ENCODE measurements around the gene FADS3.
A peak's percentile ranks its signal among the peaks of the same experiment; 100 is the strongest.

Gene FADS3

DNA sequence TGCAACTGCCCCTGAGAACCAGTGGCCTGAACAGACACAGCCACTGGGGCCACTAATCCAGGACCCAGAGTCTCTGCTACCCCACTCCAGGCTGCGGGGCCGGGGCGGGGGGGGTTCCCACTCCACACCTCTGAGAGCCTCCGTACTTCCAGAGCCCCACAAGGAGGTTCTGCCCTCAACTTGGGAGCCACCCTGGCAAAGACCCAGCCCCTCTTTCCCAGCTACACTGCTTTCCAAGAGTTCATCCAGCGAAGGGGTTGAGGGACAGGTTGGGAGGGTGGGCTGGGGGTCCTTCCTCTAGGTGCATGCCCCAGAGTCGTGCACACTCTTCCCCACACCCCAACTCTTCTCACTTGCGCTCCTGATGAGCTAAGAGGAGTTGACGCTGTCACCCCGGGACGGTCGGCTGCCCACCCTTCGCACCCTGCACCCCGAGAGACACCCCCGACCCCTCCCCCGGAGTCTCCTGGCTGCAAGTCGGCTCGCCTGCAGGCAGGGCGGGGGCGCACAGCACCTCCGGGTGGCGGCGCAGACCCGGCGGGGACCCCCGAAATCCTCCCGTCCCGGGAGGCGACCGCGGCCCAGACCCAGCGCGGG, 25.5 kb upstream of the FADS3 start:
- Histone ChIP-seq H3K4me1 (no peaks in the 10 kb centered on the region), H3K4me3 (ENCODE audit: low read depth, low read length) (peak overlapping the region; percentile 43), H3K9me3 (no peaks in the 10 kb centered on the region), H3K27me3 (no peaks in the 10 kb centered on the region), H3K36me3 (no peaks in the 10 kb centered on the region)
- TF ChIP-seq, protein P1, sequence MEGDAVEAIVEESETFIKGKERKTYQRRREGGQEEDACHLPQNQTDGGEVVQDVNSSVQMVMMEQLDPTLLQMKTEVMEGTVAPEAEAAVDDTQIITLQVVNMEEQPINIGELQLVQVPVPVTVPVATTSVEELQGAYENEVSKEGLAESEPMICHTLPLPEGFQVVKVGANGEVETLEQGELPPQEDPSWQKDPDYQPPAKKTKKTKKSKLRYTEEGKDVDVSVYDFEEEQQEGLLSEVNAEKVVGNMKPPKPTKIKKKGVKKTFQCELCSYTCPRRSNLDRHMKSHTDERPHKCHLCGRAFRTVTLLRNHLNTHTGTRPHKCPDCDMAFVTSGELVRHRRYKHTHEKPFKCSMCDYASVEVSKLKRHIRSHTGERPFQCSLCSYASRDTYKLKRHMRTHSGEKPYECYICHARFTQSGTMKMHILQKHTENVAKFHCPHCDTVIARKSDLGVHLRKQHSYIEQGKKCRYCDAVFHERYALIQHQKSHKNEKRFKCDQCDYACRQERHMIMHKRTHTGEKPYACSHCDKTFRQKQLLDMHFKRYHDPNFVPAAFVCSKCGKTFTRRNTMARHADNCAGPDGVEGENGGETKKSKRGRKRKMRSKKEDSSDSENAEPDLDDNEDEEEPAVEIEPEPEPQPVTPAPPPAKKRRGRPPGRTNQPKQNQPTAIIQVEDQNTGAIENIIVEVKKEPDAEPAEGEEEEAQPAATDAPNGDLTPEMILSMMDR (IDR thresholded peaks at IDR 0.05; ENCODE audit: low read depth, low read length), result no peak
- DNase-seq, result no peak

DNA sequence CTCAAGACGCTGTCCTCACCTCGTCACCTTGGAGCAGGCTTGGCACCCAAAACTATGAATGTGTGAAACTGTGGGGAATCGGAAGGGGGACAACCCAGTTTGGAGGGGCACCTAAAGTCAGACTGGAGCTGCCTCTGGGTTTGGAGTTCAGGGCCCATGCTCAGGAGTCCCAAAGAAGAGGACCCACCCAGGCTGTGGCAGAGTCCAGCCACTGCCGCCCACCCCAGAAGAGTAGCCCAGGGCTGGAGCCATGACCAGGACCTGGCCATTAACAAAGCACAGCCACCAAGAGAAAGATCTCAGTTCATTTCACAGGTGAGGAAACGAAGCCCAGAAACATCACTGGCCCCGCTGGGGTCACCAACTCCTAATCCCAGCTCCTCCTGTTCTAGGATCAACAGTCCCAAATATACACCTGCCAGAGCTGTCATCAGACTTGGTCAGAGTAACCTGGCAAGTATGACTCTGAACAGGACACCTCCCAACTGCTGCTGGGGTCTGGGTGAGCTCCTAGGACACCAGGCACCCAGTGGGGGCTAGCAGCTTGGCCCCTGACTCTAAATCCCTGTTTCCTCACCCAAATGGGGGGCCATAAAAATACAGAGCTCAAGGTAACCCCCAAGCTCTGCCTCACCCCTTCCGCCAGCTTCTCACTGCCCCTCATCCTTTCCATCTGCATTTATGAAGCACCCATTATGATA, 23.3 kb upstream of the FADS3 start:
- no peaks in the 10 kb centered on the region for H3K27me3 ChIP-seq
- H3K4me3 ChIP-seq (ENCODE audit: low read depth, low read length), result no peak overlapping the region
- H3K36me3 ChIP-seq, result no peaks in the 10 kb centered on the region
- H3K9me3 ChIP-seq, result no peaks in the 10 kb centered on the region
- TF ChIP-seq, protein P1 (IDR thresholded peaks at IDR 0.05; ENCODE audit: low read depth, low read length), result no peak
- H3K4me1 ChIP-seq, result no peaks in the 10 kb centered on the region
- DNase-seq, result no peak

DNA sequence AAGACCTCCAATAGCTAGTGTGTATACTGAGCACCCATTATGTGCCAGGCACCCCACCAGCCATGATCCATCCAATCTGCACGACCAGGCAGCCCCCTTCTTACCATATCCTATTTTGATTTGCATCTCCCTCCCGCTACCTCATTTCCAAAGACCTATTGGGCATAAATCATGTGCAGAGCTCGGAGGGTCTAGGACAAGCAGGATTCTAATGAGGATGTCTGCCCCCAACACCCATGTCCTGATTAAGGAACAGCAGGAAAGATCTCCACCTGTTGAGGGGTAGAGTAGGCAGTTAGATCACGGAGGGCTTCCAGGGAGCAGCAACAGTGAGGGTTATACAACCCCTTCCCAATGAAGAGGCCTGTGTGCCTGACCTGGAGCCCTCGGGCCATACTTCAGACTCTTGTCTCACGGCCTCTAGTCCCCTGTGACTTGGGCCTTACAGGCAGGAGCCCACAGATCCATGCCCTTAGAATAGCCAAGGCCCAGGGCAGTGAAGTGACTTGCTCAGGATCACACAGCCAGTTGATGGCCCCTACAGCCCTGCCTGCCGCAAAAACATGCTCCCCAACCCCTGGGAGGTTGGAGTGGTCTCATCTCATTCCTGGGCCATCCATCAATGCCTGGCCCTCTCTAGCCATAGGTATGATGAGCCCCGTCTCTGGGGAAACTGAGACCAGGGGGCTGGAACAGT, 22.5 kb upstream of the FADS3 start:
- H3K27me3 ChIP-seq, result no peaks in the 10 kb centered on the region
- no peaks in the 10 kb centered on the region for H3K9me3 ChIP-seq
- DNase-seq, result no peak
- no peaks in the 10 kb centered on the region for H3K4me1 ChIP-seq
- H3K4me3 ChIP-seq (ENCODE audit: low read depth, low read length), result no peak overlapping the region
- no peaks in the 10 kb centered on the region for H3K36me3 ChIP-seq
- TF ChIP-seq, protein P1 (IDR thresholded peaks at IDR 0.05; ENCODE audit: low read depth, low read length), result no peak

DNA sequence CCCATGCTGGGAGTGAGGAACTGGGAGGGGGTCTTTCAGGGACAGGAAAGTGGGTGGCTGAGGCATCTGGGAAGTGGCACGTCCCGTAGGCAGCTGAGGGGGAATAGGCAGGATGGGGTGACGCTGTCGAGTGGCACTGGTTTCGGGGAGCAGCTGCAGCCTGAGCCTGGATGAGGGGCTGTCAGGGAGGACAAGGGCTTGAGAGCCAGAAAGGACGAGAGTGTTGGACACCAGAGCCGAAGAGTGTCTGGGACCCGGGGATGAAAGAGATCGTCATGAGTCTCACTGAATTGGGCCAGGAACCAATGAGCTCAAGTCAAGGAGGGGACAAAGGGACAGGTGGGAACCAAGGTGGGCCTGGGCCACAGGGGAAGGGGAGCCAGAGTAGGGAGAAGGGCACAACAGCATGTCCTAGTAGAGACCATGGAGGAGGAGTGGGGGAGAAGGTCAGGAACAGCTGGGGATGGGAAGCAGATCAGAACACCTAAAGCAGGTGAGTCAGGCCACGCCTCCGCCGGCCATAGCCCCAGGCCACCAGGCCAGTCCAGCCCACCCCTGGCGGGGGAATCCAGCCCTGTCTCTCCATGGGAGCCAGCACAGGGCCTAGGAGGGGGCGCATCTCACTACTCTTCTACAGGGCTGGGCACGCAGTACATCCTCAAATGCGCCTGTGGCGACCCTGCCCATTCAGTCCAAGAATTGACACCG, 21.8 kb upstream of the FADS3 start:
- H3K9me3 ChIP-seq, result no peaks in the 10 kb centered on the region

DNA sequence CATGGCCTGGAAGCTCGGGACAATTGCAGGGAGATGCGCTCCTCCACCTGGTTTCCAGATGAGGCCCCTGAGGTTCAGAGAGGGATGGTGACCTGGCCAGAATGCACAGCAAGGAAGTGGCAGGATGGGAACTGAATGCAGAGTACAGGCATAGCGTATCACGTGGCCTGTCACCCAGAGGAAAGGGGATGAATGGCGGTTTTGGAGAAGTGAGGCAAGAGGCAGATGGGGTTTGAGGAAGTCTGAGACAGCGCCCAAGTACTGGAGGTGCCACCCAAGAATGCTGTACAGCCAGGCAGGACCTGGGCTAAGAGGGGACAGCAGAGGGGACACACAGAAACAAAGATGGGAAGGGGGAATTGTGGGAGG, 21.2 kb upstream of the FADS3 start:
- Histone ChIP-seq H3K9me3 (no peaks in the 10 kb centered on the region), H3K4me3 (ENCODE audit: low read depth, low read length) (no peak overlapping the region), H3K27me3 (no peaks in the 10 kb centered on the region), H3K36me3 (no peaks in the 10 kb centered on the region), H3K4me1 (no peaks in the 10 kb centered on the region)
- TF ChIP-seq, protein P1 (IDR thresholded peaks at IDR 0.05; ENCODE audit: low read depth, low read length), result no peak
- DNase-seq, result no peak

More for the DNA sequence above, 21.8 kb upstream of the FADS3 start:
- no peaks in the 10 kb centered on the region for H3K27me3 ChIP-seq
- TF ChIP-seq, protein P1 (IDR thresholded peaks at IDR 0.05; ENCODE audit: low read depth, low read length), result no peak
- H3K4me3 ChIP-seq (ENCODE audit: low read depth, low read length), result no peak overlapping the region
- no peak for DNase-seq
- H3K4me1 ChIP-seq, result no peaks in the 10 kb centered on the region
- no peaks in the 10 kb centered on the region for H3K36me3 ChIP-seq

All from BE2C (cell line).